Psoas muscle (tissue), 8 donors: ENCODE data around the gene ASCC3. TPM values are rescaled to one million over a fixed set of nuclear protein-coding genes. Genes with fewer than 3 reads are reported as not detected.

ENCODE experiments used
- ATAC-seq, 4 donors: fragments of 200-7000 bp; cut with Tn5 transposase; one replicate each; pipeline ENCODE4 v1.9.1; 2020; ENCODE audit warnings: moderate library complexity in 3 of 4, mild to moderate bottlenecking in 2 of 4
- DNase-seq, 2 donors: peaks; one replicate each; pipeline ENCODE4 v3.0.0-alpha.2; 2020
- H3K27ac ChIP-seq: fragments of 200-600 bp; one replicate; pipeline ENCODE4 v1.8.0; 2022
- H3K27me3 ChIP-seq, 3 donors: fragments of 200-600 bp in 1 of 3; one replicate each; pipeline versions ENCODE4 v1.6.1 to v1.8.0; 2013 to 2022; ENCODE audit warnings: low read length in 2 of 3, mild to moderate bottlenecking in 2 of 3, moderate library complexity in 1 of 3; ENCODE audit not compliant: insufficient read depth in 3 of 3
- H3K36me3 ChIP-seq, 2 donors: fragments of 200-600 bp in 1 of 2; one replicate each; pipeline versions ENCODE4 v1.6.1 to v1.8.0; 2013 to 2022; ENCODE audit warnings: low read depth in 1 of 2, mild to moderate bottlenecking in 1 of 2, moderate library complexity in 1 of 2; ENCODE audit not compliant: insufficient read depth in 1 of 2
- H3K4me1 ChIP-seq: fragments of 200-600 bp; one replicate; pipeline ENCODE4 v1.8.0; 2022
- H3K4me3 ChIP-seq: fragments of 200-600 bp; one replicate; pipeline ENCODE4 v1.8.0; 2022; ENCODE audit warnings: mild to moderate bottlenecking
- H3K9me3 ChIP-seq: fragments of 200-600 bp; one replicate; pipeline ENCODE4 v1.8.0; 2022
- WGBS, 3 donors: extraction: QIAGEN DNeasy Blood & Tissue Kit; methylation state at CpG; one replicate each; pipeline versions ENCODE4 v1.1.6 to v1.1.7; 2013; 5-methylcytosine and 5-hydroxymethylcytosine counted together
- intact Hi-C, 2 donors: fragments of 100-400 bp; cut with DNase I; formaldehyde crosslinking; loops; one replicate each; pipeline versions ENCODE4 v1.11.0 to v1.14.2; 2022
- polyA plus RNA-seq, 3 donors: library from polyadenylated mRNA; stranded (reverse); fragments of 200-250 nt; gene quantifications; one replicate each; pipeline ENCODE4 v1.2.3, GENCODE V29; 2013
- total RNA-seq, 4 donors: library from RNA; stranded (reverse); fragmentation: NEBNext Ultra II Directional in 2 of 4; extraction: Animal tissue kit (Norgen Biotek cat#: 25700) in 2 of 4; gene quantifications; one replicate each; pipeline versions ENCODE4 v1.2.1 to v1.2.4, GENCODE V29; 2021 to 2023
- TF ChIP-seq, protein P1 (sequence below): fragments of 200-600 bp; IDR thresholded peaks from one replicate; pipeline ENCODE4 v1.8.0; 2022; ENCODE audit warnings: antibody characterized with exemption
- donor health status: healthy with polysubstance abuse.
- donor health status: DM: no; HTN: no; CAD: no; lungs with moderate emphysema.
- donor health status: Bipolar disorder and iron deficiency.
- donor health status: healthy.
- donor health status: DM: yes; HTN: yes; CAD: no.
- donor health status: DM: no; HTN: no; CAD: no.
- donor health status: DM: no; HTN: no; CAD: no.
- donor health status: DM: yes; HTN: yes; CAD: no.

ASCC3 gene
- total and polyA plus RNA-seq, 7 donors = 5.1 to 17.9 (median 11.2) TPM

DNA sequence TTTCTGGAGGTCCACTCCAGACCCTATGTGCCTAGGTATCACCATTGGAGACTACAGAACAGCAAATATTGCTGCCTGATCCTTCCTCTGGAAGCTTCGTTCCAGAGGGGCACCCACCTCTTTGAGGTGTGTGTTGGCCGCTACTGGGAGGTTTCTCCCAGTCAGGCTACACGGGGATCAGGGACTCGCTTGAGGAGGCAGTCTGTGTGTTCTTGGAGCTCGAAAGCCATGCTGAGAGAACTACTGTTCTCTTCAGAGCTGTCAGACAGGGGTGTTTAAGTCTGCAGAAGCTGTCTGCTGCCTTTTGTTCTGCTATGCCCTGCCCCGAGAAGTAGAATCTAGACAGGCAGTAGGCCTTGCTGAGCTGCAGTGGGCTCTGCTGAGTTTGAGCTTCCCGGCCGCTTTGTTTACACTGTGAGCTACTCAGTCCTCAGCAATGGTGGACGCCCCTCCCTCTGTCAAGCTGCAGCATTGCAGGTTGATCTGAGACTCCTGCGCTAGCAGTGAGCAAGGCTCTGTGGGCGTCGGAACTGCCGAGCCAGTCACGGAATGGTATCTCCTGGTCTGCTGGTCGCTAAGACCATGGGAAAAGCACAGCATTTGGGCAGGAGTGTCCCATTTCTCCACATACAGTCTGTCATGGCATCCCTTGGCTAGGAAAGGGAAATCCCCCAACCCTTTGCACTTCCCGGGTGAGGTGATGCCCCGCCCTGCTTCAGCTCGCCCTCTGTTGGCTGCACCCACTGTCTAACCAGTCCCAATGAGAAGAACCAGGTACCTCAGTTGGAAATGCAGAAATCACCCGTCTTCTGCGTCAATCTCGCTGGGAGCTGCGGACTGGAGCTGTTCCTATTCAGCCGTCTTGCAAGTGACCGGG, 32.5 kb upstream of the ASCC3 start:
- WGBS, 3 donors = 77 to 83% (median 83%) methylated on average over 24 of the region's 24 CpGs
- no peak for ATAC-seq
- TF ChIP-seq, protein P1, sequence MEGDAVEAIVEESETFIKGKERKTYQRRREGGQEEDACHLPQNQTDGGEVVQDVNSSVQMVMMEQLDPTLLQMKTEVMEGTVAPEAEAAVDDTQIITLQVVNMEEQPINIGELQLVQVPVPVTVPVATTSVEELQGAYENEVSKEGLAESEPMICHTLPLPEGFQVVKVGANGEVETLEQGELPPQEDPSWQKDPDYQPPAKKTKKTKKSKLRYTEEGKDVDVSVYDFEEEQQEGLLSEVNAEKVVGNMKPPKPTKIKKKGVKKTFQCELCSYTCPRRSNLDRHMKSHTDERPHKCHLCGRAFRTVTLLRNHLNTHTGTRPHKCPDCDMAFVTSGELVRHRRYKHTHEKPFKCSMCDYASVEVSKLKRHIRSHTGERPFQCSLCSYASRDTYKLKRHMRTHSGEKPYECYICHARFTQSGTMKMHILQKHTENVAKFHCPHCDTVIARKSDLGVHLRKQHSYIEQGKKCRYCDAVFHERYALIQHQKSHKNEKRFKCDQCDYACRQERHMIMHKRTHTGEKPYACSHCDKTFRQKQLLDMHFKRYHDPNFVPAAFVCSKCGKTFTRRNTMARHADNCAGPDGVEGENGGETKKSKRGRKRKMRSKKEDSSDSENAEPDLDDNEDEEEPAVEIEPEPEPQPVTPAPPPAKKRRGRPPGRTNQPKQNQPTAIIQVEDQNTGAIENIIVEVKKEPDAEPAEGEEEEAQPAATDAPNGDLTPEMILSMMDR = no peak

DNA sequence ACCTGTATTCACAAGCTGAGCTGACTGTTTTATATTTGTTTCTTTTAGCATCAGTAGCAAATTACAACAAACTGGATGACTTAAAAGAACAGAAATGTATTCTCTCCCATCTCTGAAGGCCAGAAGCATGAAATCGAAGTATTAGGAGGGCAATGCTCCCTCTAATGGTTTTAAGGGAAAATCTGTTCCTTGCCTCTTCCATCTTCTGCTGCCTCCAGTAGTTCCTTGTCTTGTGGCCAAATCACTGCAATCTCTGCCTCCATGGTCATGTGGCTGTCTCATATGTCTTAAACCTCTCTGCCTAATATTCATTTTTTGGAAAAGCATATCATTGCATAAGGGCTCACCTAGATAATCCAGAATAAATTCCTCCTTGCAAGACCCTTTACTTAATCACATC, 25.2 kb upstream of the ASCC3 start:
- DNase-seq (no peak), ATAC-seq (no peak)
- no peaks in the 10 kb centered on the region for H3K9me3 ChIP-seq
- WGBS, 3 donors = 50 to 76% (median 65%) methylated on average over 1 of the region's 1 CpG
- H3K27me3 ChIP-seq = no peaks in the 10 kb centered on the region
- no peaks in the 10 kb centered on the region for H3K4me1 ChIP-seq
- intact Hi-C loops = no loop called here
- TF ChIP-seq, protein P1 = no peak
- no peaks in the 10 kb centered on the region for H3K36me3 ChIP-seq
- no peak overlapping the region for H3K4me3 ChIP-seq
- no peak overlapping the region for H3K27ac ChIP-seq

More for the DNA sequence above, 32.5 kb upstream of the ASCC3 start:
- intact Hi-C loops = no loop called here
- H3K9me3 ChIP-seq = no peaks in the 10 kb centered on the region
- no peak for DNase-seq
- H3K4me3 ChIP-seq = no peak overlapping the region
- no peak overlapping the region for H3K27ac ChIP-seq
- H3K4me1 ChIP-seq = no peaks in the 10 kb centered on the region
- no peaks in the 10 kb centered on the region for H3K36me3 ChIP-seq
- no peaks in the 10 kb centered on the region for H3K27me3 ChIP-seq

DNA sequence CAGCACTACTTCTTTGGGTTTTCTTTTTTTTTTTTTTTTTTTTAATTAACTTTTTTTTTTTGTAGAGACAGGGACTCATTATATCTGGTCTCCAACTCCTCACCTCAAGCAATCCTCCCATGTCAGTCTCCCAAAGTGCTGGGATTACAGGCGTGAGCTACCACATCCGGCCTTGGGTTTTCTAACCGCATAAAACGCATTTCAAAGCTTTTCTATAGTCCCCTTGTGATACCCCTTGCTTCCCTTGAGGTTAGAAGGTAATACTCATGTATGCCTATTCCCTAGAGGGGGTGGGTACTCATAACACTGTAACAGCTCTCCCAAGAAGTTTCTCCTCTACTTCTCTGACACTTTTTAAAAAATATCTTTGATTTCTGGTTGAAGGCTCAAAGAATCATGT, 23.9 kb upstream of the ASCC3 start:
- no peak for DNase-seq
- no peaks in the 10 kb centered on the region for H3K4me1 ChIP-seq
- H3K4me3 ChIP-seq = no peak overlapping the region
- no peaks in the 10 kb centered on the region for H3K9me3 ChIP-seq
- intact Hi-C loops = no loop called here
- no peak for ATAC-seq
- H3K27me3 ChIP-seq = no peaks in the 10 kb centered on the region
- H3K27ac ChIP-seq = no peak overlapping the region
- TF ChIP-seq, protein P1 = no peak
- WGBS, 3 donors = 84 to 87% (median 85%) methylated on average over 4 of the region's 4 CpGs
- H3K36me3 ChIP-seq = no peaks in the 10 kb centered on the region

DNA sequence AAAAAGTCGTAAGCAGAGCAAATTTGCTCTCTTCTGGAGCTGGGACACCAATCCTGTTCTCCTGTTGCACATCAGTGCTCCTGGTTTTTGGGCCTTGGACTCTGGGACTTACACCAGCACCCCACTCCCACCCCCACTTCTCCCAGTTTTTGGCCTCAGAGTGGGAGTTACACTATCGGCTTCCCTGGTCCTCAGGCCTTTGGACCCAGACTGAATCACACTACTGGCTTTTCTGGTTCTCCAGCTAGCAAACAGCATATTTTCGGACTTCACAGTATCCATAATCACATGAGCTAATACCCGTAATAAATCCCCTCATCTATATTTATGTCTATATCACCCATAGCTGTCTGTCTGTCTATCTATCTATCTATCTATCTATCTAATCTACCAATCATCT, 23.2 kb upstream of the ASCC3 start:
- intact Hi-C loops = no loop called here

More for the DNA sequence above, 23.2 kb upstream of the ASCC3 start:
- Histone ChIP-seq H3K27me3 (no peaks in the 10 kb centered on the region), H3K4me1 (no peaks in the 10 kb centered on the region), H3K27ac (no peak overlapping the region), H3K4me3 (no peak overlapping the region), H3K36me3 (no peaks in the 10 kb centered on the region), H3K9me3 (no peaks in the 10 kb centered on the region)
- 91 to 93% (median 92%) methylated on average over 4 of the region's 4 CpGs for WGBS, 3 donors
- TF ChIP-seq, protein P1 = no peak
- DNase-seq (no peak), ATAC-seq (no peak)
